BJ (cell line): ENCODE measurements around the gene ENOX1. TPM values are rescaled to one million over a fixed set of nuclear protein-coding genes. Genes with fewer than 3 reads are reported as not detected.

Source experiments
- CTCF ChIA-PET: fragments of 350-600 bp; formaldehyde crosslinking; extraction: SDS; loops from one replicate; lab custom pipeline; 2021; ENCODE audit warnings: antibody characterized with exemption, inconsistent platforms; lab: Yijun Ruan, JAX
- POLR2A ChIA-PET: fragments of 300-600 bp; sonication (Branson Sonifier 250); formaldehyde crosslinking; extraction: SDS; loops from one replicate; lab custom pipeline; 2021; ENCODE audit warnings: antibody characterized with exemption; lab: Charles Lee
- DNase-seq: peaks from one replicate; pipeline ENCODE4 v3.0.0-alpha.2; 2011; ENCODE audit warnings: low read depth
- H3K27me3 ChIP-seq: 2 replicates; pipeline ENCODE4 v1.6.0; 2011; ENCODE audit warnings: low read length; ENCODE audit not compliant: control insufficient read depth, insufficient read depth
- H3K36me3 ChIP-seq: 2 replicates; pipeline ENCODE4 v1.5.1; 2011; ENCODE audit warnings: low read length; ENCODE audit not compliant: control insufficient read depth, insufficient read depth
- H3K4me3 ChIP-seq: 2 replicates; pipeline ENCODE4 v1.5.1; 2011; ENCODE audit warnings: low read depth, mild to moderate bottlenecking, control low read depth, low read length
- polyA plus RNA-seq: library from polyadenylated mRNA; depleted of rRNA; stranded (reverse); fragments of >200 nt; gene quantifications from 2 replicates; pipeline ENCODE4 v1.2.3, GENCODE V29; 2011
- TF ChIP-seq, protein P1 (sequence below): IDR thresholded peaks from 2 replicates; pipeline ENCODE4 v1.5.1; 2011; ENCODE audit warnings: low read depth, mild to moderate bottlenecking, control low read depth, inconsistent platforms, low read length, moderate library complexity; ENCODE audit not compliant: insufficient read depth

The ENOX1 gene
- polyA plus RNA-seq, 1 experiment = 2.1 TPM

DNA sequence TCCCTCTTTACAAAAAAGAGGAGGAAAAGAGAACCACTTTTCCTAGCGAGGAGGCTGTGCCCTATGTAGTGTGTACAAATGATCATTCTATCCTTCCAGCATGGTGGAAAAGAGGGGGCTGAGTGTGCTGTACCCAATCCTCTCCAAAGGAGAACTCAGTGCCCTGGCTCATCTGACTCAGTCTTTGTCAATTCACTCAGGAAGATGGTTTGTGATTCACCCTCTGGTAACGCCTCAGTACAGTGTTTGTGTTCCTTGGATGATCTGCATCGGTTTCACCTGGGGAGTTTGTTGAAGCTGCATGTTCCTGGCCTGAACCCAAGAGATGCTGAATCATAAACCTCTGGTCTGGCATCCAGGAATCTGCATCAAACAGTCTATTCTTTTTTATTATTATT is 18.3 kb upstream of the ENOX1 start:
- no peak overlapping the region for H3K4me3 ChIP-seq
- DNase-seq = no peak
- TF ChIP-seq, protein P1, sequence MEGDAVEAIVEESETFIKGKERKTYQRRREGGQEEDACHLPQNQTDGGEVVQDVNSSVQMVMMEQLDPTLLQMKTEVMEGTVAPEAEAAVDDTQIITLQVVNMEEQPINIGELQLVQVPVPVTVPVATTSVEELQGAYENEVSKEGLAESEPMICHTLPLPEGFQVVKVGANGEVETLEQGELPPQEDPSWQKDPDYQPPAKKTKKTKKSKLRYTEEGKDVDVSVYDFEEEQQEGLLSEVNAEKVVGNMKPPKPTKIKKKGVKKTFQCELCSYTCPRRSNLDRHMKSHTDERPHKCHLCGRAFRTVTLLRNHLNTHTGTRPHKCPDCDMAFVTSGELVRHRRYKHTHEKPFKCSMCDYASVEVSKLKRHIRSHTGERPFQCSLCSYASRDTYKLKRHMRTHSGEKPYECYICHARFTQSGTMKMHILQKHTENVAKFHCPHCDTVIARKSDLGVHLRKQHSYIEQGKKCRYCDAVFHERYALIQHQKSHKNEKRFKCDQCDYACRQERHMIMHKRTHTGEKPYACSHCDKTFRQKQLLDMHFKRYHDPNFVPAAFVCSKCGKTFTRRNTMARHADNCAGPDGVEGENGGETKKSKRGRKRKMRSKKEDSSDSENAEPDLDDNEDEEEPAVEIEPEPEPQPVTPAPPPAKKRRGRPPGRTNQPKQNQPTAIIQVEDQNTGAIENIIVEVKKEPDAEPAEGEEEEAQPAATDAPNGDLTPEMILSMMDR = no peak
- H3K36me3 ChIP-seq = no peaks in the 10 kb centered on the region
- ChIA-PET POLR2A (no interaction called here), CTCF (interaction anchor here (0.6 to 2.6 kb wide), 26 partner anchors 9 to 1210 kb away, joined by 3 to 10 read pairs (median 4); no protein-coding TSS in a partner anchor)
- H3K27me3 ChIP-seq = no peaks in the 10 kb centered on the region

DNA sequence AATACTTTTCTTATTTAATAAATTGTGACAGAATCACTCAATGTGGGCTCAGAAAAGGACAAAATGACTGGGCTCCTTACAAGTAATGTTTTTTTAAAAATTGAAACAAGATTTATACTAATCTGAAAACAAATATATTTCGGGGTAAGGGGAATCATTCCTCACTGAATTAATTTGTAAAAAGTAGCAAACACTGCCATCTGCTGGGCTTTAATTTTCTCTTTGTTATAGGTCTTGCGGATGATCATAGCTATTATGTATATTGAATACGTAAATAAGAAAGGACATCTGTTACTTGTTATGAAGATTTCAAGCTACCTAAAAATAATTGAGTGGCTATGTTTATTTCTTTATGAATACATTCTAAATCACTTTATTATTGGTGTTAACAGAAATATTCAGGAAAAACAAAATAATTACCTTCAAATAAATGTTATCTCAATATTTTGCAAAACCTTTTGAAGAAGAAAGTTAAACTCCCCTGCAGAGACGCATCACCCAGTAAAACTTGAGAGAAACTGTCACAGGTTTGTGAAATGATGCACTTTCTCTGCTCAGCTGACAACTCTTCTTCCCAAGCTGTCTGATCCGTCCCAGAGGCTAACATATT is 17.8 kb upstream of the ENOX1 start:
- Histone ChIP-seq H3K4me3 (no peak overlapping the region), H3K36me3 (no peaks in the 10 kb centered on the region), H3K27me3 (no peaks in the 10 kb centered on the region)
- DNase-seq = no peak
- TF ChIP-seq, protein P1 = peak; percentile 37
- CTCF ChIA-PET = interaction anchor here (0.6 to 2.6 kb wide), 27 partner anchors 8 to 1209 kb away, joined by 3 to 10 read pairs (median 4); no protein-coding TSS in a partner anchor
- POLR2A ChIA-PET = no interaction called here

DNA sequence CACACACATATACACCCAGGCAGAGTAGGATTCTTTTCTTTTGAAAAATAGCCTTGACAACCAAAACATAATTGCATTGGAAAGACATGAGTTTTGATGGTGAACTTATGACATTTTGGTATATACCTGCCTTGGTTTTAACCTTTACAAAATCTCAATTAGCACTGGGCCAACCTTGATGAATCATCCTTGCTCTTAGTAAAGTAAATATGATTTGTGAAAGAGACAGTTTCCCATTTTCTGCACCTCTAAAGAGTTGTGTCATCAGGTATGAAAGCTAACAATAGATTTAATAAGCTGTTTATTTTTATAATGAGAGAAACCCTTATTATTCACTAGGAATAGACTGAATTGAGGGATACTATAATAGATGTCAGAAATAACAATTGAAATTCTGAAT is 15.7 kb upstream of the ENOX1 start:
- CTCF ChIA-PET = interaction anchor here (0.9 to 2.0 kb wide), 4 partner anchors 476 to 833 kb away, joined by 3 to 6 read pairs (median 4); no protein-coding TSS in a partner anchor
- TF ChIP-seq, protein P1 = no peak
- H3K27me3 ChIP-seq = no peaks in the 10 kb centered on the region
- POLR2A ChIA-PET = no interaction called here
- no peak overlapping the region for H3K4me3 ChIP-seq
- H3K36me3 ChIP-seq = no peaks in the 10 kb centered on the region
- DNase-seq = no peak

GRCh38 chr13:43800828-43801227 is 14.1 kb upstream of the ENOX1 start:
- TF ChIP-seq, protein P1 = no peak
- DNase-seq = no peak
- H3K4me3 ChIP-seq = no peak overlapping the region
- H3K27me3 ChIP-seq = no peaks in the 10 kb centered on the region
- ChIA-PET POLR2A (interaction anchor here (0.6 kb wide), 1 partner anchor 230 kb away, joined by 3 read pairs; no protein-coding TSS in a partner anchor), CTCF (interaction anchor here (1.0 to 1.4 kb wide), 3 partner anchors 14 to 831 kb away, joined by 3 to 4 read pairs (median 4); partner anchors contain the start of gene ENOX1)
- no peaks in the 10 kb centered on the region for H3K36me3 ChIP-seq

DNA sequence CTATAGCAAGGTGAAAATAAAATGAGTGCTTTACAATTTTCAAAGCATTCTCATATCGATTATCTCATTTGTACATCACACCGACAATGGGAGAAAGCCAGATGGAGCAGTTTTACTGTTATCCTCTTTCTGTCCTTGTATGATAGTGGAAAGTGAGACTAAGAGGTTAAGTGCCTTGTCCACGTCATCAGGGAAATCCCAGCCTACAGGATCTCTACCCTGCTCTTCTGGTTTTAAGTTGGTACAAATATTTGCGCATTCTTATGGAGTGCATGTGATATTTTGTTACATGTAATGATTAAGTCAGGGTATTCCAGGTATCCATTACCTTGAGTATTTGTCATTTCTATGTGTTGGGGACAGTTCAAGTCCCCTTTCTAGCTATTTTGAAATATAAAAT is 12.4 kb upstream of the ENOX1 start:
- ChIA-PET POLR2A (no interaction called here), CTCF (no interaction called here)
- DNase-seq = no peak
- H3K4me3 ChIP-seq = no peak overlapping the region
- no peaks in the 10 kb centered on the region for H3K36me3 ChIP-seq
- H3K27me3 ChIP-seq = no peaks in the 10 kb centered on the region
- TF ChIP-seq, protein P1 = no peak
